ENCODE data around the gene UHRF2. TPM values are rescaled to one million over a fixed set of nuclear protein-coding genes. Genes with fewer than 3 reads are reported as not detected.
A peak's percentile ranks its signal among the peaks of the same experiment; 100 is the strongest.

UHRF2 gene
- total and polyA plus RNA-seq, 2 donors (not counting 3 experiments of a cell fraction or from before 2014, with no cell fraction given) = 63.5 to 101 TPM

- Histone ChIP-seq H3K9me1 (replicated peaks; ENCODE audit: control insufficient read depth, extremely low read depth, insufficient read depth, low read length) (no peaks in the 10 kb centered on the region), H2AFZ (ENCODE audit: low read depth, low read length) (no peak overlapping the region), H3K79me2 (ENCODE audit: control insufficient read depth, insufficient read depth, low read length) (peaks cover 74% of the 10 kb centered on the region), H3K9ac (replicated peaks; ENCODE audit: extremely low read depth, insufficient read depth, low read length) (no peak overlapping the region), H3K4me3 (replicated peaks in 1 of 3; ENCODE audit: insufficient read depth in 1 of 3, low read depth in 1 of 3, low read length in 3 of 3) (no peak overlapping the region), H3K36me3 (ENCODE audit: control insufficient read depth in 2 of 2, extremely low read depth in 1 of 2, insufficient read depth in 2 of 2, low read length in 2 of 2) (peaks cover 8 to 35% of the 10 kb centered on the region in 2 experiments), H3K27ac (ENCODE audit: insufficient read depth, low read depth, low read length) (no peak overlapping the region), H3K27me3 (ENCODE audit: control insufficient read depth in 2 of 2, insufficient read depth in 2 of 2, low read length in 2 of 2) (no peaks in the 10 kb centered on the region), H3K4me2 (ENCODE audit: insufficient read depth, low read length) (no peak overlapping the region), H4K20me1 (replicated peaks; ENCODE audit: control insufficient read depth, extremely low read depth, insufficient read depth, low read length) (no peaks in the 10 kb centered on the region), H3K4me1 (ENCODE audit: control insufficient read depth, extremely low read depth, insufficient read depth, low read length) (no peaks in the 10 kb centered on the region), H3K9me3 (replicated peaks; ENCODE audit: control insufficient read depth, insufficient read depth, low read length) (no peaks in the 10 kb centered on the region)
- intact Hi-C loops (cut with micrococcal nuclease) (loop anchor here (5.0 to 10.0 kb wide), 2 partner anchors 48 to 425 kb away; no protein-coding TSS in a partner anchor), dilution Hi-C loops (cut with MboI; ENCODE audit: extremely low pct_ligation_motif_present, low sequenced_read_pairs) (no loop called here)
- no peak for TF ChIP-seq GATA2 (IDR thresholded peaks at IDR 0.05; ENCODE audit: insufficient read depth, insufficient read length, low read depth, low read length)
- TF ChIP-seq MYC (IDR thresholded peaks at IDR 0.05; ENCODE audit: low read depth, low read length) = no peak
- TF ChIP-seq MAX (IDR thresholded peaks at IDR 0.05; ENCODE audit: insufficient read depth, insufficient read length) = no peak
- TF ChIP-seq EZH2 (IDR thresholded peaks at IDR 0.05; ENCODE audit: borderline replicate concordance, low read depth, low read length, severe bottlenecking) = no peak
- no peak for TF ChIP-seq FOS (IDR thresholded peaks at IDR 0.05; ENCODE audit: borderline replicate concordance, insufficient read depth, low read length)
- TF ChIP-seq POLR2AphosphoS5 (IDR thresholded peaks at IDR 0.05; ENCODE audit: insufficient read depth, low read depth, low read length) = no peak
- TF ChIP-seq POLR2A (IDR thresholded peaks at IDR 0.05; ENCODE audit: low read depth, low read length) = no peak
- TF ChIP-seq JUN (IDR thresholded peaks at IDR 0.05; ENCODE audit: borderline replicate concordance, insufficient read depth, insufficient read length, low read depth) = no peak
- no peak for TF ChIP-seq CTCF (IDR thresholded peaks at IDR 0.05; ENCODE audit: extremely low read depth in 1 of 2, insufficient read depth in 1 of 2, low read depth in 1 of 2, low read length in 2 of 2)
- ChIA-PET CTCF (interaction anchor here (0.9 kb wide), 1 partner anchor 54 kb away, joined by 3 read pairs; no protein-coding TSS in a partner anchor), POLR2A (no interaction called here)
- TSS peak; percentile 1 for BruUV-seq (replicated peaks)
- FAIRE-seq (no peak), DNase-seq (ENCODE audit: low read depth, low spot score) (no peak)
Measured at GRCh38 chr9:6479959-6480358, 67.0 kb downstream of the UHRF2 start.
